HuH-7.5 (cell line): ENCODE data around the gene AGT.

Source experiments
- DNase-seq: peaks from one replicate; pipeline ENCODE4 v3.0.0; 2011; ENCODE audit warnings: low spot score

AGT gene

GRCh38 chr1:230713915-230714764 is at the start of gene AGT:
Gene AGT, minus strand, starts transcription at chr1:230714122. Its CDS starts 3,299 bp downstream, at chr1:230710823.
- peak; percentile 77 for DNase-seq

GRCh38 chr1:230761443-230762167 is 47.7 kb upstream of the AGT start:
- DNase-seq, result no peak

- DNase-seq, result peak; percentile 60
Observed at GRCh38 chr1:230760360-230760827, 46.5 kb upstream of the AGT start.

- DNase-seq, result no peak
Observed at GRCh38 chr1:230759369-230760065, 45.6 kb upstream of the AGT start.

GRCh38 chr1:230758709-230759368 is 44.9 kb upstream of the AGT start:
- DNase-seq, result no peak

- no peak for DNase-seq
Observed at GRCh38 chr1:230757856-230758708, 44.2 kb upstream of the AGT start.

- no peak for DNase-seq
Observed at GRCh38 chr1:230754796-230755195, 40.9 kb upstream of the AGT start.

GRCh38 chr1:230753586-230754251 is 39.8 kb upstream of the AGT start:
- no peak for DNase-seq

GRCh38 chr1:230753191-230753585 is 39.3 kb upstream of the AGT start:
- no peak for DNase-seq

- DNase-seq, result no peak
Observed at GRCh38 chr1:230752407-230752806, 38.5 kb upstream of the AGT start.

- no peak for DNase-seq
Observed at GRCh38 chr1:230750986-230751625, 37.2 kb upstream of the AGT start.

- DNase-seq, result no peak
Observed at GRCh38 chr1:230750576-230750975, 36.7 kb upstream of the AGT start.

GRCh38 chr1:230749635-230750034 is 35.7 kb upstream of the AGT start:
- no peak for DNase-seq

GRCh38 chr1:230749150-230749549 is 35.2 kb upstream of the AGT start:
- DNase-seq, result no peak

- DNase-seq, result no peak
Observed at GRCh38 chr1:230747890-230748800, 34.2 kb upstream of the AGT start.

- no peak for DNase-seq
Observed at GRCh38 chr1:230747127-230747730, 33.3 kb upstream of the AGT start, which contains the start of gene CAPN9. Gene CAPN9, plus strand, starts transcription at chr1:230747388. Its CDS starts 109 bp downstream, at chr1:230747497.

- no peak for DNase-seq
Observed at GRCh38 chr1:230746617-230747016, 32.7 kb upstream of the AGT start.

GRCh38 chr1:230745071-230745470 is 31.1 kb upstream of the AGT start:
- DNase-seq, result no peak
